ENCODE measurements around the gene INPP5D.

DNA sequence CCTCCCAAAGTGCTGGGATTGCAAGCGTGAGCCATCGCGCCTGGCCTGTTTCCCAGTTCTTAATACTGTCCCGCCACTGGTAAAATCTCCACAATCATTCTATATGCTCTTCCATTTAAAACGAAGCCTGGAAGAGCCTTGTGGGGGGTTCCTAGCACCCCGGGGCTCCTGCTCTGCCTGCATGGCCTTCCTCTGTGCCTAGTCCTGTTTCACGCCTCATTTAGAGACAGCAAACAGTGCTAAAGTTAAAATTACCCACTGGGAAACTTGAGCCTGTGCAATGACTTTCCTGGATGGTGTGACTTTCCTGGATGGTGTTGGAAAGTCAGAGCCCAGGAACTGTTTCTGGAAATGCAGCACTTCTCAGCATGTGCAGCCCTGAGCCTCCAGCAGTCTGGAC, 55.0 kb downstream of the INPP5D start:
- TF ChIP-seq POLR2A (IDR thresholded peaks at IDR 0.05; ENCODE audit: low read length) (no peak), GATA1 (IDR thresholded peaks at IDR 0.05; ENCODE audit: low read depth, low read length) (no peak)

Measured in erythroblast (primary cell).